RWPE1 (cell line): ENCODE results near the gene ABHD5.

ENCODE experiments used
- CTCF ChIA-PET: fragments of 350-600 bp; sonication (Branson Sonifier 250); formaldehyde crosslinking; extraction: SDS; loops from one replicate; lab custom pipeline; 2021; lab: Yijun Ruan, JAX
- POLR2A ChIA-PET: fragments of 400-600 bp; formaldehyde crosslinking; extraction: SDS; loops from one replicate; lab custom pipeline; 2020; ENCODE audit warnings: antibody characterized with exemption; ENCODE audit not compliant: low non-redundant PET; lab: Yijun Ruan, JAX
- DNase-seq: peaks from one replicate; pipeline ENCODE4 v3.0.0; 2012; ENCODE audit warnings: low spot score
- H3K27ac ChIP-seq: fragments of 450-650 bp; 2 replicates; pipeline ENCODE4 v1.5.1; 2017
- CTCF ChIP-seq: fragments of 450-650 bp; conservative IDR thresholded peaks from 2 replicates; pipeline ENCODE4 v1.5.1; 2017; ENCODE audit warnings: low read depth, mild to moderate bottlenecking

Gene ABHD5

DNA sequence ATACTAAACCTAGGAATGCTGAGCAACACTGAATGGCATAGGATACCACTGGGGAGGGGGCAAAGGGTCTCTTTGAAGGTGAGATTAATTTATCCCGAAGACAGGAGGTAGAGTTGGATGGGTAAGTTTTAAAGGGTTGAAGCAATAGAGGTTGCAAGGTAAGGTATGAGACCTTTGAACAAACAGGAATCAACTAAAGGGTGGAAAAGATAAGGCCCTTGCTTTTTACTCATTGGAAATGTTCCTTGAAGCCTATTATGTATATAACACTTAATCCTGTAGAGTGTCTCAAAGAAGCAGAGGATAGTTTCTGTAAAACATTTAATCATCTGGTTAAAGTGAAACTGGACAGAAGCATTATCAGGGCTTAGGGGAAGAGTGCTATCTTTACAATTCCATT lies 5.7 kb downstream of the ABHD5 start:
- H3K27ac ChIP-seq: no peak overlapping the region
- ChIA-PET POLR2A (no interaction called here), CTCF (no interaction called here)
- no peak for TF ChIP-seq CTCF
- DNase-seq: no peak

DNA sequence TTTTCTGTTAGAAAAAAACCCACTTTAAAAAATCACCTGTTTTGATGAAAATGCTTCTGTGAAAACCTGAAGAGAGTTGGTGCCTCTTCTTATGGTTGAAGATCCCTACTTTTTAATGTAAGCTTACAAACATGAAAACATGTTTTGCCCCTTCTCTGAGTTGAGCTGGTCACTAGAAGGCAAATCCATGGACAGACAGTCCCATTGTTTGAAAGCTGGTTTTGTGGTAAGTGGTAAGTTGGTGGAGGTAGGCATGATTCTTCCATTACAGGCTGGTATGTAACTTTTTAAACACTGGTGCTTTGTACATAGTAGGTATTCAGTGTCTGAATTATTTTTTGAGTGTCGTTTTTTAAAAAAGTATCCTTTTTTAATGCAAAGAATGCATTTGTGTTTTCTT lies 6.1 kb downstream of the ABHD5 start:
- no peak overlapping the region for H3K27ac ChIP-seq
- DNase-seq: no peak
- POLR2A ChIA-PET: no interaction called here
- no peak for TF ChIP-seq CTCF
- CTCF ChIA-PET: no interaction called here

- POLR2A ChIA-PET: no interaction called here
- no peak for DNase-seq
These were observed 9.1 kb downstream of the ABHD5 start for GRCh38 chr3:43699864-43700263.

DNA sequence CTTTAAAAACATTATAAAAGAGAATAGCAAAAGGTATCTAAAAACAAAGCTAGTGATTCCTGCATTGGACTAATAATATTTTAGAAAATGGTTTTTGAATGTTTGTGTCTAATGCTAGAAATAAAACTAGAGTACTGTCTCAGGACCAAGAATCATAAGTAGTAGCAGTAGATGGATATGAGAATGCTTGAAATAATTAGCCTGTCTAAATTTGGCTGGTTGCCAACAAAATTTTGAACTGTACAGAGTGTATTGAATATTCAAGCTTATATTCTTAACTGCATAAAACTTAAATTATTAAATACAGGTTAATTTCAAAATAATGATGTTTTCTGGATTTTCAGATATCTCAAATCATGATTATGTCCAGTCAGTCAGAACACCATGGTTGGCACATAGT lies 14.0 kb downstream of the ABHD5 start:
- H3K27ac ChIP-seq: no peak overlapping the region
- ChIA-PET POLR2A (no interaction called here), CTCF (no interaction called here)
- no peak for DNase-seq
- TF ChIP-seq CTCF: no peak

More at GRCh38 chr3:43699864-43700263, 9.1 kb downstream of the ABHD5 start:
- H3K27ac ChIP-seq: no peak overlapping the region
- CTCF ChIA-PET: interaction anchor here (0.5 kb wide), 1 partner anchor 242 kb away, joined by 3 read pairs; no protein-coding TSS in a partner anchor
- no peak for TF ChIP-seq CTCF

DNA sequence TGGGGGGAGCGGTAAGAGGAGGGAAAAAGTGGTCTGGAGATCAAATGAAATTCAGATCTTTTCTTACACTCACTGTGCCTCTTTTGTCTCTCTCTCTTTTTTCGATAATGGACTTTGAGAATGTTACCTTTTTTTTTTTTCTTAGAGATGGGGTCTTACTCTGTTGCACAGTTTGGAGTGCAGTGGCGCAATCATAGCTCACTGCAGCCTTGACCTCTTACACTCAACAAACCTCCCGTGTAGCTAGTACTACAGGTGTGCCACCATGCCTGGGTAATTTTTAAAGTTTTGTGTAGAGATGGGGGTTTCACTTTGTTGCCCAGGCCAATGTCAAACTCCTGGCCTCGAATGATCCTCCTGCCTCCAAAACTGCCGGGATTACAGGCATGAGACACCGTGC lies 15.6 kb downstream of the ABHD5 start:
- ChIA-PET POLR2A (no interaction called here), CTCF (interaction anchor here (0.6 kb wide), 1 partner anchor 11 kb away, joined by 3 read pairs; no protein-coding TSS in a partner anchor)
- TF ChIP-seq CTCF: no peak
- DNase-seq: no peak
- H3K27ac ChIP-seq: no peak overlapping the region

GRCh38 chr3:43707266-43707665 lies 16.5 kb downstream of the ABHD5 start:
- ChIA-PET CTCF (no interaction called here), POLR2A (no interaction called here)
- no peak for TF ChIP-seq CTCF
- no peak for DNase-seq
- H3K27ac ChIP-seq: peak overlapping the region; percentile 55

DNA sequence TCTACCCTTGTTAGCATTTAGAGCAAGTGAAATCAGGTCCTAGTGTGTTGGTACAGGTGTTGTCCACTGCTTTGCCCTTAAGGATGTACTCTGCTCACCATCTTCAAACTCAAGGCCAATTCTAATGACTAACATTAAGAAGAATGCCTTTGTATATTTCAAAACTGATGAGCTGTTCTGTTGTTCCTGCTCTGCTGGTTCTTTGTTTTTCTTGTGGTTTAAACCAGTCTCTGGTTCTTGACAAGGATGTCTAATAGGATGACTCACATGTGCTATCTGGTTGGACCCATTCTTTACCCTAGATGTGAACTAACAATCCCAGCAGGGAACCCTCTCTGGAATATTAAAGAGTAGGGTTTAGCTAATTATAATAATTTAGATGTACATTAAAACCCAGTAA lies 17.3 kb downstream of the ABHD5 start:
- peak; percentile 70 for DNase-seq
- ChIA-PET POLR2A (no interaction called here), CTCF (interaction anchor here (0.5 kb wide), 1 partner anchor 1915 kb away, joined by 3 read pairs; no protein-coding TSS in a partner anchor)
- H3K27ac ChIP-seq: peak overlapping the region; percentile 55
- no peak for TF ChIP-seq CTCF
